ENCODE results near the gene ODF2L. TPM values are rescaled to one million over a fixed set of nuclear protein-coding genes. Genes with fewer than 3 reads are reported as not detected.
A peak's percentile ranks its signal among the peaks of the same experiment; 100 is the strongest.

ODF2L gene
- 100 to 1,000 TPM in 1 of 3 donors, 10 to 100 TPM in 2; 39.8 to 122 (median 72.8) TPM for total RNA-seq

GRCh38 chr1:86395751-86396497, at the start of gene ODF2L:
ODF2L (minus strand) TSS chr1:86396323; CDS start chr1:86387027, 9,296 bp downstream.
- H3K4me3 ChIP-seq: peak within 1 kb of the TSS; percentile 76 to 95 (median 90)
- H3K27ac ChIP-seq: peak within 1 kb of the TSS; percentile 92 to 95
- DNase-seq (ENCODE audit: low spot score in 2 of 2): peak; percentile 91
- peak; percentile 43 to 88 (median 48) for TF ChIP-seq POLR2AphosphoS5 (IDR thresholded peaks at IDR 0.05)
- peak; percentile 62 for TF ChIP-seq POLR2A (IDR thresholded peaks at IDR 0.05)
- no peak for TF ChIP-seq CTCF (IDR thresholded peaks at IDR 0.05)
- intact Hi-C loops (cut with DNase I; ENCODE audit: low total_unique reads): no loop called here
- H3K27me3 ChIP-seq: no peaks in the 10 kb centered on the region
- H3K9me3 ChIP-seq: no peaks in the 10 kb centered on the region
- peaks cover 0 to 4% of the 10 kb centered on the region in 2 donors for H3K4me1 ChIP-seq
- no peaks in the 10 kb centered on the region for H3K36me3 ChIP-seq

- TF ChIP-seq POLR2A (IDR thresholded peaks at IDR 0.05): no peak
- TF ChIP-seq POLR2AphosphoS5 (IDR thresholded peaks at IDR 0.05): no peak
- TF ChIP-seq CTCF (IDR thresholded peaks at IDR 0.05): no peak
- H3K36me3 ChIP-seq: no peaks in the 10 kb centered on the region
Observed at GRCh38 chr1:86445919-86446318, 49.8 kb upstream of the ODF2L start.

GRCh38 chr1:86441997-86442396, 45.9 kb upstream of the ODF2L start:
- no peak overlapping the region for H3K4me3 ChIP-seq
- no peak for DNase-seq (ENCODE audit: low spot score in 2 of 2)
- H3K36me3 ChIP-seq: no peaks in the 10 kb centered on the region
- intact Hi-C loops (cut with DNase I; ENCODE audit: low total_unique reads): no loop called here
- no peaks in the 10 kb centered on the region for H3K9me3 ChIP-seq
- no peaks in the 10 kb centered on the region for H3K27me3 ChIP-seq
- TF ChIP-seq CTCF (IDR thresholded peaks at IDR 0.05) (no peak), POLR2A (IDR thresholded peaks at IDR 0.05) (no peak), POLR2AphosphoS5 (IDR thresholded peaks at IDR 0.05) (no peak)
- H3K4me1 ChIP-seq: no peaks in the 10 kb centered on the region
- H3K27ac ChIP-seq: no peak overlapping the region

More at GRCh38 chr1:86445919-86446318, 49.8 kb upstream of the ODF2L start:
- no peak for DNase-seq (ENCODE audit: low spot score in 2 of 2)
- H3K9me3 ChIP-seq: no peaks in the 10 kb centered on the region
- H3K4me1 ChIP-seq: no peaks in the 10 kb centered on the region
- H3K27me3 ChIP-seq: no peaks in the 10 kb centered on the region
- no peak overlapping the region for H3K4me3 ChIP-seq
- intact Hi-C loops (cut with DNase I; ENCODE audit: low total_unique reads): no loop called here
- H3K27ac ChIP-seq: no peak overlapping the region

DNA sequence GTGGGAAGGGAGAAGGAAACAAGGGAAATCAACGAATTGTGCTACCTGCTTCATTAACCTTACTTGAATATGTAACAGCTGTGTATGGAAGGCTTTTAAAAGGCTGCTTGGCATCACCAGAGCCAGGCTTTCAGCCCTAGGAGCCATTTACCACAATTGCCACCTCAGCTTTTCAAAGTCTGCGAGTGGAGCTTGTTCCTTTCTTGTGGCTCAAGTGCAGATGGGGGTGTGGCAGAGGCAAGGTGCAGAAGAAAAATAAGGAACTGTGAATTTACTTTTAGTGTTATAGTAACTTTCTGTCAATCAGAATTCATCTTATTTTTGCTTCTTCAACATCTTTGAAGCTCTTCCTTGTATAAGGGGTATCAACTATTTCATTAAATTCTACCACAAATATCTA, 45.5 kb upstream of the ODF2L start:
- intact Hi-C loops (cut with DNase I; ENCODE audit: low total_unique reads): no loop called here
- H3K27me3 ChIP-seq: no peaks in the 10 kb centered on the region
- H3K9me3 ChIP-seq: no peaks in the 10 kb centered on the region
- no peak for DNase-seq (ENCODE audit: low spot score in 2 of 2)
- H3K27ac ChIP-seq: no peak overlapping the region
- H3K4me3 ChIP-seq: no peak overlapping the region
- no peaks in the 10 kb centered on the region for H3K4me1 ChIP-seq
- no peaks in the 10 kb centered on the region for H3K36me3 ChIP-seq
- no peak for TF ChIP-seq POLR2AphosphoS5 (IDR thresholded peaks at IDR 0.05)
- TF ChIP-seq POLR2A (IDR thresholded peaks at IDR 0.05): no peak
- no peak for TF ChIP-seq CTCF (IDR thresholded peaks at IDR 0.05)

GRCh38 chr1:86436041-86436440, 39.9 kb upstream of the ODF2L start:
- H3K4me3 ChIP-seq: no peak overlapping the region
- H3K27me3 ChIP-seq: no peaks in the 10 kb centered on the region
- no peak for DNase-seq (ENCODE audit: low spot score in 2 of 2)
- intact Hi-C loops (cut with DNase I; ENCODE audit: low total_unique reads): no loop called here
- H3K4me1 ChIP-seq: no peaks in the 10 kb centered on the region
- no peaks in the 10 kb centered on the region for H3K9me3 ChIP-seq
- no peak overlapping the region for H3K27ac ChIP-seq
- no peaks in the 10 kb centered on the region for H3K36me3 ChIP-seq
- TF ChIP-seq CTCF (IDR thresholded peaks at IDR 0.05): no peak
